Activated CD8-positive, alpha-beta T cell treated with anti-CD3 and anti-CD28 coated beads for 36 hours (primary cell): ENCODE measurements around the gene SPCS2. TPM values are rescaled to one million over a fixed set of nuclear protein-coding genes. Genes with fewer than 3 reads are reported as not detected.

ENCODE experiments used
- ATAC-seq: fragments of 200-7000 bp; cut with Tn5 transposase; one replicate; pipeline ENCODE4 v1.10.0; 2021; ENCODE audit warnings: mild to moderate bottlenecking, moderate library complexity
- CTCF ChIA-PET: fragments of 350-600 bp; sonication (Branson Sonifier 250); formaldehyde crosslinking; loops from one replicate; lab custom pipeline; 2021; ENCODE audit warnings: antibody characterized with exemption; lab: Charles Lee
- POLR2A ChIA-PET: fragments of 350-600 bp; sonication (Branson Sonifier 250); formaldehyde crosslinking; loops from one replicate; lab custom pipeline; 2021; ENCODE audit warnings: antibody characterized with exemption; lab: Charles Lee
- DNase-seq: peaks from one replicate; pipeline ENCODE4 v3.0.0-alpha.2; 2020
- H3K27ac Mint-ChIP-seq: one replicate; pipeline ENCODE4 v1.8.0; 2021; ENCODE audit warnings: mild to moderate bottlenecking, mixed read lengths
- H3K27me3 Mint-ChIP-seq: one replicate; pipeline ENCODE4 v1.8.0; 2021; ENCODE audit warnings: mixed read lengths
- H3K36me3 Mint-ChIP-seq: one replicate; pipeline ENCODE4 v1.8.0; 2021; ENCODE audit warnings: low read depth, mixed read lengths
- H3K4me1 Mint-ChIP-seq: one replicate; pipeline ENCODE4 v1.8.0; 2021; ENCODE audit warnings: low read depth, mixed read lengths
- H3K4me3 Mint-ChIP-seq: one replicate; pipeline ENCODE4 v1.8.0; 2021; ENCODE audit warnings: mild to moderate bottlenecking, moderate library complexity, mixed read lengths
- H3K9me3 Mint-ChIP-seq: one replicate; pipeline ENCODE4 v1.8.0; 2021; ENCODE audit warnings: mixed read lengths
- CTCF ChIP-seq: fragments of 200-600 bp; IDR thresholded peaks from one replicate; pipeline ENCODE4 v1.8.0; 2022; ENCODE audit warnings: antibody characterized with exemption, mild to moderate bottlenecking
- intact Hi-C: fragments of 100-400 bp; cut with micrococcal nuclease; formaldehyde crosslinking; loops from one replicate; pipeline ENCODE4 v1.10.0; 2022
- total RNA-seq, 2 experiments: library from RNA; stranded (reverse); gene quantifications; one replicate each; pipeline ENCODE4 v1.2.3, GENCODE V29; 2021

SPCS2 gene
- total RNA-seq, 2 experiments from 2014 or later, result 99.3 to 117 TPM

DNA sequence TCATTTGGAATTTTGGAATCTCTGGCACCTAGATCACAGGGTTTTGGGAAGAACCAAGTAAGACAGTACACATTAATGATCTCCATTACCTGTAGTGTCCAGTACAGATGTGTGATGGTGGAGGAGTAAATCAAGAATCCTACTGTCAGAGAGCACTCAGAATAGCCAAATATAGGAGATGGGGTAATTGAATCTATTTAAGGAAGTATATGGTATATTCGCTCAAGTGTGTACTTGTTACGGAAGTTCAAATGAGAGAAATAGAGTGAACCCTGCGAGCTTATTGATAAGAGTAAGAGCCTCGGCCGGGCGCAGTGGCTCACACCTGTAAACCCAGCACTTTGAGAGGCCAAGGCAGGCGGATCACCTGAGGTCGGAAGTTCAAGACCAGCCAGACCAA, 2.2 kb downstream of the SPCS2 start:
- ChIA-PET CTCF (interaction anchor here (3.8 kb wide), 1 partner anchor 22 kb away, joined by 17 read pairs; no protein-coding TSS in a partner anchor), POLR2A (interaction anchor here (0.6 to 1.1 kb wide), 3 partner anchors 12 to 283 kb away, joined by 3 read pairs; no protein-coding TSS in a partner anchor)
- no peak for TF ChIP-seq CTCF
- H3K27ac Mint-ChIP-seq, result no peak overlapping the region
- ATAC-seq (no peak), DNase-seq (no peak)
- no peaks in the 10 kb centered on the region for H3K9me3 Mint-ChIP-seq
- H3K36me3 Mint-ChIP-seq, result peaks cover 28% of the 10 kb centered on the region
- peak overlapping the region; percentile 99 for H3K4me3 Mint-ChIP-seq
- H3K27me3 Mint-ChIP-seq, result no peaks in the 10 kb centered on the region
- intact Hi-C loops, result no loop called here
- peaks cover 52% of the 10 kb centered on the region for H3K4me1 Mint-ChIP-seq

- peaks cover 25% of the 10 kb centered on the region for H3K36me3 Mint-ChIP-seq
- no peaks in the 10 kb centered on the region for H3K9me3 Mint-ChIP-seq
- no peak for ATAC-seq
- no peak overlapping the region for H3K27ac Mint-ChIP-seq
- intact Hi-C loops, result no loop called here
- POLR2A ChIA-PET, result interaction anchor here (0.6 to 1.6 kb wide), 3 partner anchors 16 to 1274 kb away, joined by 3 to 7 read pairs (median 5); partner anchors contain the start of gene NEU3
- no peak for DNase-seq
- H3K4me1 Mint-ChIP-seq, result peaks cover 59% of the 10 kb centered on the region
- no peak for TF ChIP-seq CTCF
- H3K27me3 Mint-ChIP-seq, result no peaks in the 10 kb centered on the region
- CTCF ChIA-PET, result interaction anchor here (1.0 to 2.3 kb wide), 3 partner anchors 10 to 289 kb away, joined by 3 to 12 read pairs (median 5); partner anchors contain the start of gene TPBGL
- H3K4me3 Mint-ChIP-seq, result no peak overlapping the region
Observed at GRCh38 chr11:74952752-74953151, 3.7 kb downstream of the SPCS2 start.

- DNase-seq (no peak), ATAC-seq (no peak)
- Mint-ChIP-seq H3K27ac (no peak overlapping the region), H3K27me3 (no peaks in the 10 kb centered on the region), H3K9me3 (no peaks in the 10 kb centered on the region), H3K4me3 (no peak overlapping the region), H3K4me1 (peaks cover 64% of the 10 kb centered on the region), H3K36me3 (peaks cover 25% of the 10 kb centered on the region)
- ChIA-PET POLR2A (interaction anchor here (1.6 kb wide), 1 partner anchor 36 kb away, joined by 7 read pairs; the partner anchor contains the start of gene NEU3), CTCF (interaction anchor here (0.6 to 2.3 kb wide), 3 partner anchors 23 to 288 kb away, joined by 3 to 12 read pairs (median 5); partner anchors contain the start of gene TPBGL)
- intact Hi-C loops, result no loop called here
- TF ChIP-seq CTCF, result no peak
Observed at GRCh38 chr11:74953451-74953850, 4.4 kb downstream of the SPCS2 start.

DNA sequence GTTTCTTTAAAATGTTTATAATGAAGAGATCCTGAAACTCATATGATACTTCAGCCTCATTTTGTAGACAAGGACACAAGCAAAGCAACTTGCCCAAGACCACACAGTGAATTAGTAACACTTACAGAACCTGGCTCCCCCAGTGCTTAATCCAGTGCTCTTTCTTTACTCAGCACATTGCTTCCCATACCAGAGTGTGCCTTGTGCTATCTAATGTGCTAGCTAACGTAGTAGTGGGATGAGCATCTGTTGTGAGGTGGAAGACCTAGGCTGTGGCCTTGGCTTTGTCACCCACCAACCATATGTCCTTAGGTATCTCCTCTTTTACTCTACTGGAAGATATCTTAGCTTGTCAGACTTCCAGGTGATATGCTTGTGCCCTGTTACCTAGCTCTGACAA, 5.1 kb downstream of the SPCS2 start:
- Mint-ChIP-seq H3K4me1 (peaks cover 69% of the 10 kb centered on the region), H3K27me3 (no peaks in the 10 kb centered on the region), H3K9me3 (no peaks in the 10 kb centered on the region), H3K4me3 (no peak overlapping the region), H3K27ac (no peak overlapping the region), H3K36me3 (peaks cover 25% of the 10 kb centered on the region)
- no peak for TF ChIP-seq CTCF
- intact Hi-C loops, result no loop called here
- DNase-seq (no peak), ATAC-seq (no peak)
- ChIA-PET CTCF (interaction anchor here (1.8 to 2.3 kb wide), 2 partner anchors 24 to 287 kb away, joined by 5 to 12 read pairs; partner anchors contain the start of gene TPBGL), POLR2A (interaction anchor here (0.6 kb wide), 1 partner anchor 259 kb away, joined by 3 read pairs; no protein-coding TSS in a partner anchor)

DNA sequence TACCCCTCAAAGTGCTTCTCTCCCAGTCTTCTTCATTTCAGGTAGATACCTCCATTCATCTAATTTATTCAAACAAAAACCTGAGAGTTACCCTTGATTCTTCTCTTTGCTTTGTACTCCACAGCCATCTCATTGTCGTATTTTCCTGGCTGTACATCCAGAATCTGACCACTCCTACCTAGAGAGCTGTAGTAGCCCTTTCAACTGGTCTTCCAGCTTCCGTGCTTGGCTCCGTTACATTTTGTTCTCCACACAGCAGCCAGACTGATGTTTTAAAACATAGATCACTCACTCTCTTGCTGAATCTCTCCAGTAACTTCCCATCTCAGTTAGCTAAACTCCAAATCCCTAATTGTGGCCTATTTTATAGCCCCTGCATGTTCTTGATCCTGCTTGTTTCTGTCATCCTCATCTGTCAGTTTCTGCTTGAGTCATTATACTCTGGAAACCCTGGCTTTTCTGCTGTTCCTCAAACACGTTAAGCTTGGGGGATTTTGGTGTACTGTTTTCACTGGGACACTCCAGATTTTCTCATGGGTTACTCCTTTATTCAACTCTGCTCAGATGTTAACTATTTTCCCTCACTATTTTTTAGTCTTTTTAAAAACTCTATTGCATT, 7.4 kb downstream of the SPCS2 start:
- no peaks in the 10 kb centered on the region for H3K27me3 Mint-ChIP-seq
- no peaks in the 10 kb centered on the region for H3K9me3 Mint-ChIP-seq
- peaks cover 68% of the 10 kb centered on the region for H3K4me1 Mint-ChIP-seq
- H3K4me3 Mint-ChIP-seq, result no peak overlapping the region
- intact Hi-C loops, result no loop called here
- H3K27ac Mint-ChIP-seq, result no peak overlapping the region
- ATAC-seq, result no peak
- peaks cover 15% of the 10 kb centered on the region for H3K36me3 Mint-ChIP-seq
- no peak for TF ChIP-seq CTCF
- ChIA-PET CTCF (interaction anchor here (1.0 to 3.1 kb wide), 5 partner anchors 26 to 283 kb away, joined by 3 to 13 read pairs (median 3); no protein-coding TSS in a partner anchor), POLR2A (interaction anchor here (0.7 to 1.9 kb wide), 3 partner anchors 8 to 445 kb away, joined by 3 to 6 read pairs (median 3); partner anchors contain the start of genes SPCS2 and XRRA1)
- no peak for DNase-seq
